IMR-90 (cell line): ENCODE results near the gene PAX5. TPM values are rescaled to one million over a fixed set of nuclear protein-coding genes. Genes with fewer than 3 reads are reported as not detected.
A peak's percentile ranks its signal among the peaks of the same experiment; 100 is the strongest.

Experiments
- ATAC-seq: fragments of 200-7000 bp; cut with Tn5 transposase; 2 replicates; pipeline ENCODE4 v1.9.1; 2020; ENCODE audit warnings: low read depth, mild to moderate bottlenecking, moderate library complexity
- BruUV-seq: library from RNA; stranded (reverse); fragments of 400-500 nt; replicated peaks from 2 replicates; lab custom pipeline; 2021; lab: Mats Ljungman, UMichigan
- CTCF ChIA-PET: fragments of 300-600 bp; formaldehyde crosslinking; extraction: SDS; loops from one replicate; lab custom pipeline; 2021; ENCODE audit warnings: antibody characterized with exemption; lab: Yijun Ruan, JAX
- POLR2A ChIA-PET: fragments of 300-600 bp; sonication (Branson Sonifier 250); formaldehyde crosslinking; loops from one replicate; lab custom pipeline; 2022; ENCODE audit warnings: antibody characterized with exemption; ENCODE audit not compliant: unreplicated experiment; lab: Charles Lee
- DNase-seq: peaks from one replicate; pipeline ENCODE4 v3.0.0; 2013
- H2AFZ ChIP-seq: replicated peaks from 2 replicates; pipeline ENCODE3; 2013; ENCODE audit warnings: low read length, mild to moderate bottlenecking; ENCODE audit not compliant: poor library complexity
- H2AK5ac ChIP-seq: 2 replicates; pipeline ENCODE4 v1.6.1; 2013; ENCODE audit warnings: low read depth, low read length, inconsistent platforms
- H2AK9ac ChIP-seq: replicated peaks from 2 replicates; pipeline ENCODE3; 2013; ENCODE audit warnings: mild to moderate bottlenecking, low read depth, low read length, moderate library complexity; ENCODE audit not compliant: poor library complexity
- H2BK120ac ChIP-seq: 2 replicates; pipeline ENCODE4 v1.6.1; 2013; ENCODE audit warnings: low read depth, low read length, inconsistent platforms
- H2BK15ac ChIP-seq: 3 replicates; pipeline ENCODE4 v1.6.1; 2013; ENCODE audit warnings: low read depth, low read length, inconsistent platforms
- H2BK20ac ChIP-seq: 2 replicates; pipeline ENCODE4 v1.6.1; 2013; ENCODE audit warnings: low read depth, mild to moderate bottlenecking, inconsistent platforms, low read length, moderate library complexity
- H2BK5ac ChIP-seq: 2 replicates; pipeline ENCODE4 v1.6.1; 2013; ENCODE audit warnings: mild to moderate bottlenecking, low read depth, low read length, inconsistent platforms; ENCODE audit not compliant: poor library complexity, severe bottlenecking
- H3K14ac ChIP-seq: replicated peaks from 2 replicates; pipeline ENCODE4 v1.6.1; 2013; ENCODE audit warnings: low read depth, low read length, inconsistent platforms
- H3K18ac ChIP-seq: 2 replicates; pipeline ENCODE4 v1.6.1; 2013; ENCODE audit warnings: low read depth, low read length, control low read depth
- H3K23ac ChIP-seq: 2 replicates; pipeline ENCODE4 v1.6.1; 2013; ENCODE audit warnings: low read depth, low read length, inconsistent platforms
- H3K27ac ChIP-seq: 2 replicates; pipeline ENCODE4 v1.5.1; 2013; ENCODE audit warnings: mild to moderate bottlenecking, control low read depth, low read length; ENCODE audit not compliant: insufficient read depth
- H3K27me3 ChIP-seq: 2 replicates; pipeline ENCODE4 v1.6.1; 2013; ENCODE audit warnings: low read length; ENCODE audit not compliant: control insufficient read depth, insufficient read depth
- H3K36me3 ChIP-seq: 2 replicates; pipeline ENCODE4 v1.6.1; 2013; ENCODE audit warnings: low read length, mixed read lengths; ENCODE audit not compliant: control insufficient read depth, insufficient read depth
- H3K4ac ChIP-seq: 2 replicates; pipeline ENCODE4 v1.6.1; 2013; ENCODE audit warnings: low read depth, low read length, inconsistent platforms
- H3K4me1 ChIP-seq: 2 replicates; pipeline ENCODE4 v1.6.1; 2013; ENCODE audit warnings: low read length, mixed read lengths; ENCODE audit not compliant: control insufficient read depth, insufficient read depth
- H3K4me2 ChIP-seq: 2 replicates; pipeline ENCODE4 v1.6.1; 2013; ENCODE audit warnings: low read depth, mild to moderate bottlenecking, control low read depth, low read length, moderate library complexity
- H3K4me3 ChIP-seq: 2 replicates; pipeline ENCODE4 v1.5.1; 2013; ENCODE audit warnings: low read depth, mild to moderate bottlenecking, control low read depth, low read length, moderate library complexity; ENCODE audit not compliant: insufficient read depth
- H3K56ac ChIP-seq: 2 replicates; pipeline ENCODE4 v1.6.1; 2013; ENCODE audit warnings: low read length, inconsistent platforms; ENCODE audit not compliant: insufficient read depth; ENCODE audit errors: extremely low read depth
- H3K79me1 ChIP-seq, 2 experiments: 2 replicates each; pipeline ENCODE4 v1.6.1; 2013; ENCODE audit warnings: low read length in 2 of 2, inconsistent platforms in 1 of 2, low read depth in 1 of 2
- H3K9ac ChIP-seq: 2 replicates; pipeline ENCODE4 v1.6.1; 2013; ENCODE audit warnings: low read depth, low read length, control low read depth
- H3K9me1 ChIP-seq: 2 replicates; pipeline ENCODE4 v1.6.1; 2013; ENCODE audit warnings: low read length, inconsistent platforms; ENCODE audit not compliant: insufficient read depth
- H3K9me3 ChIP-seq: 2 replicates; pipeline ENCODE4 v1.6.1; 2013; ENCODE audit warnings: low read length; ENCODE audit not compliant: control insufficient read depth, insufficient read depth
- H4K20me1 ChIP-seq: 2 replicates; pipeline ENCODE4 v1.6.1; 2013; ENCODE audit warnings: low read length, inconsistent platforms; ENCODE audit not compliant: insufficient read depth
- H4K5ac ChIP-seq: 2 replicates; pipeline ENCODE4 v1.6.1; 2013; ENCODE audit warnings: mild to moderate bottlenecking, low read depth, low read length, control low read depth
- H4K8ac ChIP-seq, 2 experiments: 2 replicates each; pipeline ENCODE4 v1.6.1; 2013; ENCODE audit warnings: low read depth in 2 of 2, low read length in 2 of 2, control low read depth in 1 of 2, inconsistent platforms in 1 of 2
- H4K91ac ChIP-seq: 2 replicates; pipeline ENCODE4 v1.6.1; 2013; ENCODE audit warnings: low read depth, low read length, inconsistent platforms; ENCODE audit not compliant: insufficient read depth
- BHLHE40 ChIP-seq: fragments of 150-350 bp; IDR thresholded peaks from 2 replicates; pipeline ENCODE4 v1.6.1; 2016; ENCODE audit warnings: mild to moderate bottlenecking, low read depth, low read length
- CEBPB ChIP-seq: IDR thresholded peaks from 2 replicates; pipeline ENCODE4 v1.6.1; 2012; ENCODE audit warnings: low read depth, low read length, improper control_type of control experiment
- CHD1 ChIP-seq: IDR thresholded peaks from 2 replicates; pipeline ENCODE4 v1.6.1; 2012; ENCODE audit warnings: low read depth, low read length, improper control_type of control experiment
- ELK1 ChIP-seq: fragments of 150-350 bp; IDR thresholded peaks from 2 replicates; pipeline ENCODE4 v1.6.1; 2016; ENCODE audit warnings: low read depth, mild to moderate bottlenecking, low read length, moderate library complexity, borderline replicate concordance
- FOS ChIP-seq: fragments of 150-350 bp; IDR thresholded peaks from 2 replicates; pipeline ENCODE4 v1.6.1; 2016; ENCODE audit warnings: low read depth, low read length
- MAFK ChIP-seq: IDR thresholded peaks from 2 replicates; pipeline ENCODE4 v1.6.1; 2012; ENCODE audit warnings: low read depth, low read length, improper control_type of control experiment
- MAZ ChIP-seq: IDR thresholded peaks from 2 replicates; pipeline ENCODE4 v1.6.1; 2012; ENCODE audit warnings: low read depth, mild to moderate bottlenecking, low read length, improper control_type of control experiment, moderate library complexity, borderline replicate concordance
- MXI1 ChIP-seq: IDR thresholded peaks from 2 replicates; pipeline ENCODE4 v1.6.1; 2012; ENCODE audit warnings: low read depth, mild to moderate bottlenecking, low read length, moderate library complexity, borderline replicate concordance
- NFE2L2 ChIP-seq: fragments of 150-350 bp; IDR thresholded peaks from 2 replicates; pipeline ENCODE4 v1.6.1; 2016; ENCODE audit warnings: low read depth, mild to moderate bottlenecking, low read length
- POLR2A ChIP-seq: IDR thresholded peaks from 2 replicates; pipeline ENCODE4 v1.6.1; 2012; ENCODE audit warnings: mild to moderate bottlenecking, low read depth, low read length
- RAD21 ChIP-seq: IDR thresholded peaks from 2 replicates; pipeline ENCODE4 v1.6.1; 2012; ENCODE audit warnings: low read length, improper control_type of control experiment
- RCOR1 ChIP-seq: IDR thresholded peaks from 2 replicates; pipeline ENCODE4 v1.6.1; 2012; ENCODE audit warnings: mild to moderate bottlenecking, low read length, improper control_type of control experiment; ENCODE audit not compliant: insufficient replicate concordance
- RFX5 ChIP-seq: IDR thresholded peaks from 2 replicates; pipeline ENCODE4 v1.8.0; 2012; ENCODE audit warnings: low read depth, mild to moderate bottlenecking, low read length, moderate library complexity
- SMC3 ChIP-seq: fragments of 150-350 bp; IDR thresholded peaks from 2 replicates; pipeline ENCODE4 v1.6.1; 2016; ENCODE audit warnings: low read depth, mild to moderate bottlenecking, antibody characterized with exemption, low read length, moderate library complexity
- USF2 ChIP-seq: fragments of 150-350 bp; IDR thresholded peaks from 2 replicates; pipeline ENCODE4 v1.6.1; 2017; ENCODE audit warnings: mild to moderate bottlenecking, antibody characterized with exemption, low read length, low read depth
- WGBS, 2 experiments: methylation state at CpG; one replicate each; pipeline versions ENCODE4 v1.1.5 to v1.1.7; 2013; ENCODE audit warnings: missing lambda C conversion rate in 2 of 2; ENCODE audit not compliant: insufficient read length in 1 of 2; ENCODE audit errors: extremely low coverage in 2 of 2; 5-methylcytosine and 5-hydroxymethylcytosine counted together
- dilution Hi-C: fragments of 300-500 bp; cut with HindIII; formaldehyde crosslinking; loops from one replicate; pipeline ENCODE4 v1.14.3; 2018; ENCODE audit warnings: low sequenced_read_pairs; ENCODE audit not compliant: unreplicated experiment
- in situ Hi-C: fragments of 300-500 bp; cut with MboI; formaldehyde crosslinking; loops from 3 replicates; pipeline ENCODE4 v1.14.3; 2019; ENCODE audit warnings: low sequenced_read_pairs, inconsistent platforms, mixed read lengths
- intact Hi-C: fragments of 100-400 bp; cut with micrococcal nuclease; formaldehyde crosslinking; loops from 2 replicates; pipeline ENCODE4 v1.10.0; 2022
- polyA plus RNA-seq, 3 experiments: library from polyadenylated mRNA; depleted of rRNA; stranded (reverse); fragments of >200 nt; gene quantifications; 2 replicates each; pipeline ENCODE4 v1.2.3, GENCODE V29; 2012; ENCODE audit warnings: low replicate concordance in 1 of 3
- total RNA-seq: library from RNA; depleted of rRNA; stranded (reverse); fragments of >200 nt; gene quantifications from 2 replicates; pipeline ENCODE4 v1.2.3, GENCODE V29; 2012

Gene PAX5
- total and polyA plus RNA-seq, 2 of the 4 experiments (the other 2 are of a cell fraction), result not detected

GRCh38 chr9:36995927-36996705, 38.0 kb downstream of the PAX5 start:
- dilution Hi-C loops, result no loop called here
- no peak overlapping the region for H4K8ac ChIP-seq
- H3K4me2 ChIP-seq, result peak overlapping the region; percentile 61
- H4K20me1 ChIP-seq, result no peaks in the 10 kb centered on the region
- DNase-seq (peak; percentile 53), ATAC-seq (peak; percentile 97)
- in situ Hi-C loops, result loop anchor here (10.0 kb wide), 1 partner anchor 339 kb away; no protein-coding TSS in a partner anchor
- no peak overlapping the region for H3K4ac ChIP-seq
- no peak overlapping the region for H2AK5ac ChIP-seq
- BruUV-seq, result no TSS peak
- H3K14ac ChIP-seq, result no peak overlapping the region
- no peak overlapping the region for H2BK5ac ChIP-seq
- H3K27ac ChIP-seq, result no peak overlapping the region
- H4K91ac ChIP-seq, result no peak overlapping the region
- H3K18ac ChIP-seq, result no peak overlapping the region
- no peaks in the 10 kb centered on the region for H3K4me1 ChIP-seq
- ChIA-PET POLR2A (no interaction called here), CTCF (interaction anchor here (0.6 to 1.3 kb wide), 5 partner anchors 12 to 409 kb away, joined by 3 to 4 read pairs (median 3); no protein-coding TSS in a partner anchor)
- no peak overlapping the region for H3K56ac ChIP-seq
- peak overlapping the region; percentile 56 for H2AK9ac ChIP-seq
- H3K9ac ChIP-seq, result no peak overlapping the region
- H3K4me3 ChIP-seq, result no peak overlapping the region
- no peak overlapping the region for H3K23ac ChIP-seq
- no peak overlapping the region for H2BK120ac ChIP-seq
- H2BK20ac ChIP-seq, result no peak overlapping the region
- no peaks in the 10 kb centered on the region for H3K36me3 ChIP-seq
- peaks cover 48% of the 10 kb centered on the region for H3K27me3 ChIP-seq
- H3K9me1 ChIP-seq, result no peaks in the 10 kb centered on the region
- 60% methylated on average over 1 of the region's 16 CpGs; no CpG with 5 or more reads in 1 of the 2 experiments for WGBS, 2 experiments
- no peak overlapping the region for H2BK15ac ChIP-seq
- peaks cover 5% of the 10 kb centered on the region for H3K9me3 ChIP-seq
- H2AFZ ChIP-seq, result peak overlapping the region; percentile 60
- no peak overlapping the region for H4K5ac ChIP-seq
- intact Hi-C loops, result loop anchor here (1.0 to 5.0 kb wide), 3 partner anchors 251 to 415 kb away; no protein-coding TSS in a partner anchor
- H3K79me1 ChIP-seq, result no peaks in the 10 kb centered on the region
- TF ChIP-seq BHLHE40, result no peak
- peak; percentile 85 for TF ChIP-seq RAD21
- TF ChIP-seq USF2, result no peak
- no peak for TF ChIP-seq RCOR1
- peak; percentile 75 for TF ChIP-seq SMC3
- no peak for TF ChIP-seq CEBPB
- TF ChIP-seq MAZ, result peak; percentile 29; the same call in 1 of the 2 replicates
- no peak for TF ChIP-seq CHD1
- TF ChIP-seq RFX5, result no peak
- no peak for TF ChIP-seq POLR2A
- no peak for TF ChIP-seq MAFK
- no peak for TF ChIP-seq MXI1
- no peak for TF ChIP-seq ELK1
- TF ChIP-seq NFE2L2, result no peak
- TF ChIP-seq FOS, result no peak
